Fibroblast of lung (primary cell): ENCODE data around the gene WWP2.

Source experiments
- CTCF ChIP-seq, 2 donors: IDR thresholded peaks in 1 of 2; conservative IDR thresholded peaks in 1 of 2; 1 replicate in 1 of 2; 2 replicates in 1 of 2; pipeline ENCODE4 v1.5.1; 2011 to 2012; ENCODE audit warnings: low read length in 2 of 2, control low read depth in 1 of 2, inconsistent platforms in 1 of 2, low read depth in 1 of 2, mild to moderate bottlenecking in 1 of 2
- EZH2 ChIP-seq: IDR thresholded peaks from 2 replicates; pipeline ENCODE4 v1.5.1; 2012; ENCODE audit warnings: low read length, control low read depth, mild to moderate bottlenecking; ENCODE audit errors: missing control alignments

- TF ChIP-seq CTCF (conservative IDR thresholded peaks at IDR 0.05 in 1 of 2, IDR thresholded peaks at IDR 0.05 in 1 of 2; ENCODE audit: low read depth in 1 of 2, low read length in 2 of 2) = no peak
- TF ChIP-seq EZH2 = no peak
Observed at GRCh38 chr16:69839240-69839688, 77.1 kb downstream of the WWP2 start.
